H9 (cell line): ENCODE results near the gene RRAGD. TPM values are rescaled to one million over a fixed set of nuclear protein-coding genes. Genes with fewer than 3 reads are reported as not detected.

Experiments used
- DNase-seq: peaks from one replicate; pipeline ENCODE4 v3.0.0-alpha.2; 2017
- H2AFZ ChIP-seq: one replicate; pipeline ENCODE4 v1.6.1; 2013; ENCODE audit warnings: mild to moderate bottlenecking, low read length, control low read depth, moderate library complexity
- H2AK5ac ChIP-seq: 2 replicates; pipeline ENCODE4 v1.6.1; 2013; ENCODE audit warnings: low read length, control low read depth, mixed read lengths; ENCODE audit not compliant: insufficient read length
- H2BK120ac ChIP-seq: one replicate; pipeline ENCODE4 v1.6.1; 2013; ENCODE audit warnings: low read depth, mild to moderate bottlenecking, low read length, control low read depth, inconsistent platforms; ENCODE audit not compliant: poor library complexity, severe bottlenecking
- H2BK12ac ChIP-seq: 2 replicates; pipeline ENCODE4 v1.6.1; 2013; ENCODE audit warnings: low read length, control low read depth, mixed read lengths, low read depth; ENCODE audit not compliant: insufficient read length
- H2BK15ac ChIP-seq: 2 replicates; pipeline ENCODE4 v1.6.1; 2013; ENCODE audit warnings: low read depth, low read length, control low read depth
- H2BK20ac ChIP-seq: one replicate; pipeline ENCODE4 v1.6.1; 2013; ENCODE audit warnings: low read depth, mild to moderate bottlenecking, low read length, control low read depth, inconsistent platforms; ENCODE audit not compliant: poor library complexity, severe bottlenecking
- H2BK5ac ChIP-seq: 2 replicates; pipeline ENCODE4 v1.6.1; 2013; ENCODE audit warnings: low read length, control low read depth, mixed read lengths; ENCODE audit not compliant: insufficient read length
- H3K14ac ChIP-seq: 2 replicates; pipeline ENCODE4 v1.6.1; 2013; ENCODE audit warnings: low read length, control low read depth; ENCODE audit not compliant: insufficient read depth
- H3K18ac ChIP-seq: 2 replicates; pipeline ENCODE4 v1.6.1; 2013; ENCODE audit warnings: low read depth, mild to moderate bottlenecking, mixed read lengths, low read length, control low read depth; ENCODE audit not compliant: insufficient read length
- H3K23ac ChIP-seq: 2 replicates; pipeline ENCODE4 v1.6.1; 2013; ENCODE audit warnings: low read length, control low read depth, mixed read lengths, low read depth; ENCODE audit not compliant: insufficient read length
- H3K23me2 ChIP-seq: 2 replicates; pipeline ENCODE4 v1.6.1; 2013; ENCODE audit warnings: low read depth, mild to moderate bottlenecking, mixed read lengths, low read length, control low read depth; ENCODE audit not compliant: insufficient read length, poor library complexity, severe bottlenecking
- H3K27ac ChIP-seq: 2 replicates; pipeline ENCODE4 v1.5.1; 2013; ENCODE audit warnings: low read length, control low read depth, mixed read lengths, low read depth; ENCODE audit not compliant: insufficient read length
- H3K27me3 ChIP-seq: 2 replicates; pipeline ENCODE4 v1.6.1; 2013; ENCODE audit warnings: low read length, control low read depth, inconsistent platforms; ENCODE audit not compliant: insufficient read depth
- H3K4ac ChIP-seq: 2 replicates; pipeline ENCODE4 v1.6.1; 2013; ENCODE audit warnings: low read depth, mild to moderate bottlenecking, control low read depth, inconsistent platforms, low read length, moderate library complexity
- H3K4me1 ChIP-seq: 2 replicates; pipeline ENCODE4 v1.6.1; 2013; ENCODE audit warnings: low read length, control low read depth, inconsistent platforms; ENCODE audit not compliant: insufficient read depth
- H3K4me2 ChIP-seq: 2 replicates; pipeline ENCODE4 v1.6.1; 2013; ENCODE audit warnings: low read length, control low read depth, mixed read lengths; ENCODE audit not compliant: insufficient read length, insufficient read depth
- H3K56ac ChIP-seq: 2 replicates; pipeline ENCODE4 v1.6.1; 2013; ENCODE audit warnings: low read depth, mild to moderate bottlenecking, mixed read lengths, low read length, control low read depth; ENCODE audit not compliant: insufficient read length
- H3K79me1 ChIP-seq: 2 replicates; pipeline ENCODE4 v1.6.1; 2013; ENCODE audit warnings: low read depth, mild to moderate bottlenecking, moderate library complexity, low read length, control low read depth, inconsistent platforms; ENCODE audit not compliant: insufficient read depth, poor library complexity, severe bottlenecking
- H3K79me2 ChIP-seq: 2 replicates; pipeline ENCODE4 v1.6.1; 2013; ENCODE audit warnings: low read length, control low read depth, inconsistent platforms; ENCODE audit not compliant: insufficient read depth
- H3K9ac ChIP-seq: 2 replicates; pipeline ENCODE4 v1.6.1; 2013; ENCODE audit warnings: low read length, control low read depth, mixed read lengths; ENCODE audit not compliant: insufficient read length; ENCODE audit errors: extremely low read depth
- H3K9me3 ChIP-seq: one replicate; pipeline ENCODE4 v1.6.1; 2013; ENCODE audit warnings: low read depth, low read length, inconsistent platforms; ENCODE audit not compliant: control insufficient read depth
- H3T11ph ChIP-seq: one replicate; pipeline ENCODE4 v1.6.1; 2013; ENCODE audit warnings: mild to moderate bottlenecking, low read length, control low read depth, inconsistent platforms
- H4K20me1 ChIP-seq: one replicate; pipeline ENCODE4 v1.6.1; 2013; ENCODE audit not compliant: control insufficient read depth, insufficient read length, insufficient read depth
- H4K5ac ChIP-seq: 2 replicates; pipeline ENCODE4 v1.6.1; 2013; ENCODE audit warnings: low read depth, mild to moderate bottlenecking, mixed read lengths, low read length, control low read depth; ENCODE audit not compliant: insufficient read length
- H4K8ac ChIP-seq: replicated peaks from 2 replicates; pipeline ENCODE4 v1.6.1; 2013; ENCODE audit warnings: low read length, control low read depth, mixed read lengths, low read depth; ENCODE audit not compliant: insufficient read length
- H4K91ac ChIP-seq: 2 replicates; pipeline ENCODE4 v1.6.1; 2013; ENCODE audit warnings: low read depth, mild to moderate bottlenecking, moderate library complexity, mixed read lengths, low read length, control low read depth; ENCODE audit not compliant: insufficient read length
- H3K27ac Mint-ChIP-seq, 3 experiments: 2 replicates in 2 of 3; 3 replicates in 1 of 3; pipeline ENCODE4 v1.8.0; 2020 to 2021; ENCODE audit warnings: mixed read lengths in 3 of 3, mild to moderate bottlenecking in 1 of 3, moderate library complexity in 1 of 3
- H3K27me3 Mint-ChIP-seq: 2 replicates; pipeline ENCODE4 v1.8.0; 2021; ENCODE audit warnings: low read depth, mild to moderate bottlenecking, moderate library complexity, mixed read lengths
- H3K36me3 Mint-ChIP-seq, 3 experiments: 2 replicates in 2 of 3; 3 replicates in 1 of 3; pipeline ENCODE4 v1.8.0; 2020 to 2021; ENCODE audit warnings: low read depth in 3 of 3, mixed read lengths in 3 of 3; ENCODE audit not compliant: insufficient read depth in 1 of 3
- H3K4me1 Mint-ChIP-seq, 2 experiments: 2 replicates each; pipeline ENCODE4 v1.8.0; 2020; ENCODE audit warnings: mixed read lengths in 2 of 2
- H3K4me3 Mint-ChIP-seq, 2 experiments: 2 replicates in 1 of 2; 3 replicates in 1 of 2; pipeline ENCODE4 v1.8.0; 2020 to 2021; ENCODE audit warnings: mild to moderate bottlenecking in 2 of 2, mixed read lengths in 2 of 2, moderate library complexity in 1 of 2
- H3K9me3 Mint-ChIP-seq, 2 experiments: 2 replicates in 1 of 2; 3 replicates in 1 of 2; pipeline ENCODE4 v1.8.0; 2020; ENCODE audit warnings: mild to moderate bottlenecking in 2 of 2, mixed read lengths in 2 of 2, moderate library complexity in 1 of 2
- WGBS: extraction: QIAGEN DNeasy Blood & Tissue Kit; methylation state at CpG from one replicate; pipeline ENCODE4 v1.1.7; 2013; ENCODE audit warnings: missing lambda C conversion rate, low lambda C conversion rate, mixed read lengths; ENCODE audit not compliant: insufficient read length; ENCODE audit errors: extremely low coverage; 5-methylcytosine and 5-hydroxymethylcytosine counted together
- total RNA-seq: library from RNA; stranded (reverse); gene quantifications from 2 replicates; pipeline ENCODE4 v1.2.1, GENCODE V29; 2021
- TF ChIP-seq, protein P1 (sequence below): fragments of 200-600 bp; sonication (generic); conservative IDR thresholded peaks from 3 replicates; pipeline ENCODE4 v1.8.0; 2021; ENCODE audit warnings: antibody characterized with exemption, mild to moderate bottlenecking

Gene RRAGD
- total RNA-seq, 1 experiment from 2014 or later = 10.6 TPM

DNA sequence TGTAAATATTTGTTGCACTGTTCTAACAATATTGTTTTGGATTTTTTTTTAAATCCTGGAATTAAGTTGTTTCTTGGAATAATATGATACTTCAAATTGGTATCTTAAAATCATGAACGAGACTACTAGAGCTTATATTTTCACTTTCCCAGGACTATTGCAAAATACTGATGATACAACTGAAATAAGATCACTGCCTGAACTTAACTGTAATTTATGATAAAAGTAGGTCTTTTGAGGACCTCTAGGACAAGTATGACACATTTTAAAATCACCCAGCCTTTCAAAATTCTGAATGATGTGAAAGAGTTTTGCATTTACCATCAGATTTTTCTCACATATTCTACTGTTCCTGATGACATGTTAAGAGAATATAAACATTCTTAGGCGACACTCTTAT, 50.9 kb downstream of the RRAGD start:
- Histone ChIP-seq H4K5ac (no peak overlapping the region), H2BK5ac (no peak overlapping the region), H3K79me1 (no peaks in the 10 kb centered on the region), H3K9me3 (no peaks in the 10 kb centered on the region), H3K23ac (no peak overlapping the region), H3K14ac (no peak overlapping the region), H3K79me2 (no peaks in the 10 kb centered on the region), H2AK5ac (no peak overlapping the region), H3K56ac (no peak overlapping the region), H3K27ac (no peak overlapping the region), H4K91ac (no peak overlapping the region), H2BK15ac (no peak overlapping the region), H3K27me3 (no peaks in the 10 kb centered on the region), H3K4ac (no peak overlapping the region), H3K4me2 (no peak overlapping the region), H2BK12ac (no peak overlapping the region), H4K8ac (no peak overlapping the region), H3T11ph (no peak overlapping the region), H3K9ac (no peak overlapping the region), H3K23me2 (no peaks in the 10 kb centered on the region), H2AFZ (no peak overlapping the region), H2BK20ac (no peak overlapping the region), H2BK120ac (no peak overlapping the region), H3K18ac (no peak overlapping the region), H3K4me1 (no peaks in the 10 kb centered on the region), H4K20me1 (no peaks in the 10 kb centered on the region)
- H3K4me1 Mint-ChIP-seq = peaks cover 13% of the 10 kb centered on the region in 2 experiments
- peaks cover 4% of the 10 kb centered on the region for H3K27me3 Mint-ChIP-seq
- H3K27ac Mint-ChIP-seq = no peak overlapping the region
- H3K4me3 Mint-ChIP-seq = no peak overlapping the region
- no peaks in the 10 kb centered on the region for H3K36me3 Mint-ChIP-seq
- TF ChIP-seq, protein P1, sequence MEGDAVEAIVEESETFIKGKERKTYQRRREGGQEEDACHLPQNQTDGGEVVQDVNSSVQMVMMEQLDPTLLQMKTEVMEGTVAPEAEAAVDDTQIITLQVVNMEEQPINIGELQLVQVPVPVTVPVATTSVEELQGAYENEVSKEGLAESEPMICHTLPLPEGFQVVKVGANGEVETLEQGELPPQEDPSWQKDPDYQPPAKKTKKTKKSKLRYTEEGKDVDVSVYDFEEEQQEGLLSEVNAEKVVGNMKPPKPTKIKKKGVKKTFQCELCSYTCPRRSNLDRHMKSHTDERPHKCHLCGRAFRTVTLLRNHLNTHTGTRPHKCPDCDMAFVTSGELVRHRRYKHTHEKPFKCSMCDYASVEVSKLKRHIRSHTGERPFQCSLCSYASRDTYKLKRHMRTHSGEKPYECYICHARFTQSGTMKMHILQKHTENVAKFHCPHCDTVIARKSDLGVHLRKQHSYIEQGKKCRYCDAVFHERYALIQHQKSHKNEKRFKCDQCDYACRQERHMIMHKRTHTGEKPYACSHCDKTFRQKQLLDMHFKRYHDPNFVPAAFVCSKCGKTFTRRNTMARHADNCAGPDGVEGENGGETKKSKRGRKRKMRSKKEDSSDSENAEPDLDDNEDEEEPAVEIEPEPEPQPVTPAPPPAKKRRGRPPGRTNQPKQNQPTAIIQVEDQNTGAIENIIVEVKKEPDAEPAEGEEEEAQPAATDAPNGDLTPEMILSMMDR = no peak
- DNase-seq = no peak
- no peaks in the 10 kb centered on the region; a peak in 2 of 5 replicates for H3K9me3 Mint-ChIP-seq
- no CpG with 5 or more reads among the region's 2 CpGs for WGBS
